ENCODE measurements around the gene RHOH. TPM values are rescaled to one million over a fixed set of nuclear protein-coding genes. Genes with fewer than 3 reads are reported as not detected.
A peak's percentile ranks its signal among the peaks of the same experiment; 100 is the strongest.

RHOH gene
- total and polyA plus RNA-seq, 2 donors from 2014 or later: 0.17 to 14.1 TPM

DNA sequence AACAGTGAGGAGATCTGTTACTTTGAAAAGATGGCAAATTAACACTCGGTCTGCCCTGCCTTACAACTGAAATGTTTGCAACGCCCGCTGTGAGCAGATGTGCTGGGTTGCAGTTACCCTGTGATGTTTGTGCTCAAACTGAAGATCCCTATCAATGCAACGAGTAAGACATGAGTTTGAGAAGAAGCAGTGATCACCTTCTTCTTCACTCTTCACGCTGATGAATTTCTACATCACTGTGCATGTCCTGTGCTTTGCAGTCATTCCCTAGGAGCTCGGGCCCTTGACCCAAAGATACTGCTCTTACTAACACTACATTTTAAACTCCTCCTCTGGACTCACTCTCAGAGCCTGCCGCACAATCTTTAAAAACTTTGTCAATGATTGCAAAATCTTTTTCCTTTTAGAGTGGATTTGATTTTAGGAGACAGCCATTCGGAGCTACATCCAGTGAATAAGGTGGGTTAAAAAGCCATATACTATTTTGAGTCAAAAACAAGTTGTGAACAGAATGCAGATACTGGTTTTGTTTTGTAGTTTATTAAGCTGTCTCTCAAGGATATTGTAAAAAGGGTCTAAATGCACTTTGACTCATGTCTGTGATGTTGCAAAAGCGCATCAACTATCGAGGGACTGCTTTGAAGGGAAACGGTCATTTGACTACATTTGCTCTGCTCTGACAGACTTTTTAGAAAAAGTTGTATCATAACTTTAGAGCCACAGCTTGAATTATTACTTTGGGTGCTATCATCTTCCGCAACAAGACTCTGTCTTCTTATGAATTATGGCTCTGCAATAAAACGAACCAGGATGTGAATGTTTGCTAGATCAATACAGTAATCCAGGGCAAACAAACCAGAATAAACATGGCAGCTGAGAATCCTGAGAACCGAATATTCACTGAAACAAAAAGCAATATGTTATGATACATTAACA lies 5.7 kb upstream of the RHOH start:
- Histone ChIP-seq H3K4me3 (ENCODE audit: low read length in 3 of 3) (no peak overlapping the region), H3K36me3 (ENCODE audit: control insufficient read depth in 2 of 3, insufficient read depth in 3 of 3, low read length in 3 of 3) (no peaks in the 10 kb centered on the region), H3K27me3 (ENCODE audit: control insufficient read depth, insufficient read depth, low read length) (no peaks in the 10 kb centered on the region), H3K4me1 (ENCODE audit: control insufficient read depth in 2 of 3, insufficient read depth in 2 of 3, low read depth in 1 of 3, low read length in 3 of 3) (no peaks in the 10 kb centered on the region), H3K9me3 (ENCODE audit: control insufficient read depth in 2 of 3, insufficient read depth in 1 of 3, low read length in 3 of 3) (no peaks in the 10 kb centered on the region), H3K9ac (ENCODE audit: low read length in 3 of 3) (no peak overlapping the region), H3K27ac (ENCODE audit: low read depth in 2 of 2, low read length in 2 of 2) (no peak overlapping the region)
- intact Hi-C loops (cut with DNase I): no loop called here
- FAIRE-seq (no peak), DNase-seq (peak in 1 of 5 donors; percentile 23)
- no peak for TF ChIP-seq CTCF (IDR thresholded peaks at IDR 0.05; ENCODE audit: borderline replicate concordance, extremely low read depth, insufficient read depth)

- no peaks in the 10 kb centered on the region for H3K36me3 ChIP-seq (ENCODE audit: control insufficient read depth in 2 of 3, insufficient read depth in 3 of 3, low read length in 3 of 3)
- no peak overlapping the region for H3K9ac ChIP-seq (ENCODE audit: low read length in 3 of 3)
- FAIRE-seq (no peak), DNase-seq (no peak)
- no peak overlapping the region for H3K4me3 ChIP-seq (ENCODE audit: low read length in 3 of 3)
- no peaks in the 10 kb centered on the region for H3K27me3 ChIP-seq (ENCODE audit: control insufficient read depth, insufficient read depth, low read length)
- H3K4me1 ChIP-seq (ENCODE audit: control insufficient read depth in 2 of 3, insufficient read depth in 2 of 3, low read depth in 1 of 3, low read length in 3 of 3): no peaks in the 10 kb centered on the region
- no peak overlapping the region for H3K27ac ChIP-seq (ENCODE audit: low read depth in 2 of 2, low read length in 2 of 2)
- no peaks in the 10 kb centered on the region for H3K9me3 ChIP-seq (ENCODE audit: control insufficient read depth in 2 of 3, insufficient read depth in 1 of 3, low read length in 3 of 3)
- intact Hi-C loops (cut with DNase I): no loop called here
- TF ChIP-seq CTCF (IDR thresholded peaks at IDR 0.05; ENCODE audit: borderline replicate concordance, extremely low read depth, insufficient read depth): no peak
These were observed 4.5 kb upstream of the RHOH start for GRCh38 chr4:40192114-40193015.

GRCh38 chr4:40193016-40193571 lies 3.7 kb upstream of the RHOH start:
- no peak overlapping the region for H3K27ac ChIP-seq (ENCODE audit: low read depth in 2 of 2, low read length in 2 of 2)
- TF ChIP-seq CTCF (IDR thresholded peaks at IDR 0.05; ENCODE audit: borderline replicate concordance, extremely low read depth, insufficient read depth): no peak
- intact Hi-C loops (cut with DNase I): no loop called here
- no peak for DNase-seq
- no peaks in the 10 kb centered on the region for H3K36me3 ChIP-seq (ENCODE audit: control insufficient read depth in 2 of 3, insufficient read depth in 3 of 3, low read length in 3 of 3)
- H3K27me3 ChIP-seq (ENCODE audit: control insufficient read depth, insufficient read depth, low read length): no peaks in the 10 kb centered on the region
- H3K4me1 ChIP-seq (ENCODE audit: control insufficient read depth in 2 of 3, insufficient read depth in 2 of 3, low read depth in 1 of 3, low read length in 3 of 3): no peaks in the 10 kb centered on the region
- H3K9me3 ChIP-seq (ENCODE audit: control insufficient read depth in 2 of 3, insufficient read depth in 1 of 3, low read length in 3 of 3): no peaks in the 10 kb centered on the region
- FAIRE-seq: no peak
- no peak overlapping the region for H3K4me3 ChIP-seq (ENCODE audit: low read length in 3 of 3)
- H3K9ac ChIP-seq (ENCODE audit: low read length in 3 of 3): no peak overlapping the region
